Epidermal melanocyte (primary cell): ENCODE data around the gene AEBP1.

ENCODE experiments used
- DNase-seq: peaks from one replicate; pipeline ENCODE4 v3.0.0; 2011; ENCODE audit warnings: low spot score; ENCODE audit not compliant: insufficient read length

The AEBP1 gene

DNA sequence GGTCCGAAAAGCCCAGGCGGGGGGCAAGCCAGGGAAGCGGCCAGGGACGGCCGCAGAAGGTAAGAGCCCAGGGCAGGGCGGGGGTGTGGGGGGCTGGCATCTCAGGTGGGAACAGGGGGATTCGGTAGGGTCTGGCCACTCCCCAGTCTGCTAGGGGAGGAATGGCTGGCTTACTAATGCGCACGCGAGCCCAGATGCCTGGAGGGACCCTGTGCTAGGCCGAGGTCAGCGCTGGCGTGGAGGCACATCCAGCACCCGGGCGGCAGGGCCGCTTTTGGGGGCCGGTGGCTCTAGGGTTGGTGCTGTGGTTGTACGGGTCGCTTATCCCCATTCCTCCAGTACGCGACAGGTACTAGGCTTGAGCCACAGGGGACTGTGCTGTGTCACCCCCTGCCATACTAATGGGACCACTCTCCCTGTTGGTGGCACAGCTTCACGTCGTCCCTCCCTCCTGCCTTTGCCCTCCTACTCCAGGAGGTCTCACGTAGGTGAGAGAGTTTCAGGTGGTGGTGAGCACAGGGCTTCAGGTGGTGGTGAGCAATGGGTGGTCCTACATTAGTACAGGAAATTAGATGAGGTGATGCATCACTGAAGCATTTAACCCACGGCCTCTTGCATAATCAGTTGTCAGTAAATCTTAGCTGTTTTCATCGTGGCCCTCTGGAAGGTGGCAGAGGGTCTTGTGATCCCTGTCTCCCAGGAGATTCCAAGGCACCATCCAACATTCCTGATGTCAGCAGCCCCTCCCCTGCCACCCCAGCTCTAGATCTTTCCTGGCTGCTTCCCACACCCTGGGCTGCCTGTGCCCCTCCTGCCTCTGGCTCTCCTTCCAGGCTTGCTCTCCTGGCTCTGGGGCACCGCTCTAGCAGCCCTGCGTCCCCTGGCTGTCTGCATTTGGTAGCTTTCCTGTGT, 971 bp downstream of the AEBP1 start:
- DNase-seq, result peak; percentile 50

DNA sequence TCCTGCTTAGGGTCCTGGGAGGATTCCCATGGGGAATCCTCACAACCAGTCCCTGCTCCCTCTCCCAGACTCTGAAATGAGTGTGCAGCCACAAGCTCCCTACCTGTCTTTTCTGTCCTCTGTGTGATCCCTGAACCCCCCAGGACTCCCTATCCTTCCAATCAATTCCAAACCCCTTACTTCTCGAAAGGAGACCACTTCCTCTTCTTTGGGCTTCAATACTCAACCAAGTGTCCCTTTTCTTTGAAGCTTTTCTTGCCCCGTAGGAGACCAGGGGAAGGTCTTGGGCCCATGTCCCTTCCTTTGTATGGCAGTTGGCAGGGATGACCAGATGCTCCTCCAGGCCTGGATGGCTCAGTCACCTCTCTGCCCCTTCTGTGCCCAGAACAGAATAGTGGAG, 1.7 kb downstream of the AEBP1 start:
- no peak for DNase-seq

DNA sequence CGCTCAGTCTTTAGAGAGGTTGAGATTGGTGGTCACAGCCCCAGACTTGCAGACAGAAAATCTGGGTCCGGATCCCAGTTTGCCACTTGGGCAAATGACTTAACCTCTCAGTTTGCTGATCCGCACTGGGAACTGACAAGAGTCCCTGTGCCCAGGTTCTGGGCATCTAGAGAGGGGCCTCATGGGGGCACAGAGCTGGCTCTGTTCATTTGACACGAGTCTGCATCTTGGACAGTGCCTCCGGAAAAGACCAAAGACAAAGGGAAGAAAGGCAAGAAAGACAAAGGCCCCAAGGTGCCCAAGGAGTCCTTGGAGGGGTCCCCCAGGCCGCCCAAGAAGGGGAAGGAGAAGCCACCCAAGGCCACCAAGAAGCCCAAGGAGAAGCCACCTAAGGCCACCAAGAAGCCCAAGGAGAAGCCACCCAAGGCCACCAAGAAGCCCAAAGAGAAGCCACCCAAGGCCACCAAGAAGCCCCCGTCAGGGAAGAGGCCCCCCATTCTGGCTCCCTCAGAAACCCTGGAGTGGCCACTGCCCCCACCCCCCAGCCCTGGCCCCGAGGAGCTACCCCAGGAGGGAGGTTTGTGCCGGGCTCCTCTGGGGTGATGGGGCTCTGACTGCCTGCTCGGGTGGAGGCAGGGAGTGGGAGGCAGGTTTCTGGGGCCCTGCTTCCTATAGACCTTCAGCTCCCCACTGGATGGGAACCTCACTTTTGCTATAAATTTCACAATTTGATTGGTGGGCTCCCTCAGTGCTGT, 2.3 kb downstream of the AEBP1 start:
- no peak for DNase-seq

DNA sequence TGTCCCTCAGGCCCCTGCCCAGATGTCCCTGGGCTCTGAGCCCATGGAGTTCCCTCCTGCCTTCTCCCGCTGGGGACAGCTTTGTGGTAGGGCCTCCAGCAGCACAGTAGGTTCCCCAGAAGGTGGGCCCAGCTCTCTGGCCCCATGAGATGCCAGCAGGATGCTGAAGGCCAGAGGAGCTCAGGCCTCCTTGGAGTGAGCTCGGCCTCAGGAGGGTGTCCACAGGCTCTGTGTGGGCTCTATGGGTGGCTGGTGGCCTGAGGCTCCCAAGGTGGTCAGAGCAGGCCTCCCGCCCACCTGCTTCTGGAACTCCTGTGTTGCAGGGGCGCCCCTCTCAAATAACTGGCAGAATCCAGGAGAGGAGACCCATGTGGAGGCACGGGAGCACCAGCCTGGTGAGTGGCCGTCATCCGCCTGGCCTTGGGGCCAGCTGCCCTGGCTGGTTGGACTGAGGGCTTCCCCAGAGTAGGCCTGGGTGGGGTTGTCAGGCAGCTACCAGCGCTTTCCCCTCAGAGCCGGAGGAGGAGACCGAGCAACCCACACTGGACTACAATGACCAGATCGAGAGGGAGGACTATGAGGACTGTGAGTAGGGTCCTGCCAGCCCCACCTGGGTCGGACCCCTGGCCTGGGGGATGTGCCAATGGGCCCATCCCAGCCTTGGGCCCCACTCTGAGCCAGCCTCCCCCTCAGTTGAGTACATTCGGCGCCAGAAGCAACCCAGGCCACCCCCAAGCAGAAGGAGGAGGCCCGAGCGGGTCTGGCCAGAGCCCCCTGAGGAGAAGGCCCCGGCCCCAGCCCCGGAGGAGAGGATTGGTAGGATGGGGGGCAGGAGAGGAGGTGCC, 3.2 kb downstream of the AEBP1 start:
- DNase-seq, result no peak

DNA sequence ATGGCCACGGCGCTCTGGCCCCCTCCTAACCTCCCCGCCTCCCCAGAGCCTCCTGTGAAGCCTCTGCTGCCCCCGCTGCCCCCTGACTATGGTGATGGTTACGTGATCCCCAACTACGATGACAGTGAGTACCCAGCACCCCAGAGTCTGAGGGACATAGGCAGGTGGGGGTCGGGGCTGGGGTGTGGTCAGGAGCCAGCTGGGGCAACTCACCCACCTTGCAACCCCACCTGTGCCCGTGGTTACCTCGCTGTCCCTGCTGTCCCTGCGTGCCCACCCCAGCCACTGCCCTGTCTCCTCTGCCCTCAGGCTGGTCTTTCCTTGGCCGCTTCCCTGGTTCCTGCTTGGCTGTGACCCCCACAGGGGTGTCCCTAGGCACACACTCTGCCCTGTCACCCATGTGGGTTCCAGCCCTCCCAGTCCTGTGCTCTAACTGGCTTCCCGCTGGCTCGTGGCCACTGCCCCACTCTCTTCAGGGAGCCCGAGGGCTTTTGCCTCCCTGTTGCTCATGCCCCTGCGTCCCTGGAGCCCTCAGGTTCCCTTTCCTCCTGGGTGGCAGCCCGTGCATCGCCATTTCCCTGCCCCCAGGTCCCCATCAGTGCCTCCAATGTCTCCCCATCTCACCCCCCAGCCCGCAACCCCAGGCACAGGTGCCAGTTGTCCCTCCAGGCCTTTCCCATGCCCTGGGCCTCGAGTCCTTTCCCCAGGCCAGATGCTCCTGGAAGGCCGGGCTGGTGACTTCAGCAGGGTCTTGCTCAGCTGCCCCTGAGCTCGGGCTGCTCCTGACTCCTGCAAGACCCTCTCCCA, 4.0 kb downstream of the AEBP1 start:
- no peak for DNase-seq

DNA sequence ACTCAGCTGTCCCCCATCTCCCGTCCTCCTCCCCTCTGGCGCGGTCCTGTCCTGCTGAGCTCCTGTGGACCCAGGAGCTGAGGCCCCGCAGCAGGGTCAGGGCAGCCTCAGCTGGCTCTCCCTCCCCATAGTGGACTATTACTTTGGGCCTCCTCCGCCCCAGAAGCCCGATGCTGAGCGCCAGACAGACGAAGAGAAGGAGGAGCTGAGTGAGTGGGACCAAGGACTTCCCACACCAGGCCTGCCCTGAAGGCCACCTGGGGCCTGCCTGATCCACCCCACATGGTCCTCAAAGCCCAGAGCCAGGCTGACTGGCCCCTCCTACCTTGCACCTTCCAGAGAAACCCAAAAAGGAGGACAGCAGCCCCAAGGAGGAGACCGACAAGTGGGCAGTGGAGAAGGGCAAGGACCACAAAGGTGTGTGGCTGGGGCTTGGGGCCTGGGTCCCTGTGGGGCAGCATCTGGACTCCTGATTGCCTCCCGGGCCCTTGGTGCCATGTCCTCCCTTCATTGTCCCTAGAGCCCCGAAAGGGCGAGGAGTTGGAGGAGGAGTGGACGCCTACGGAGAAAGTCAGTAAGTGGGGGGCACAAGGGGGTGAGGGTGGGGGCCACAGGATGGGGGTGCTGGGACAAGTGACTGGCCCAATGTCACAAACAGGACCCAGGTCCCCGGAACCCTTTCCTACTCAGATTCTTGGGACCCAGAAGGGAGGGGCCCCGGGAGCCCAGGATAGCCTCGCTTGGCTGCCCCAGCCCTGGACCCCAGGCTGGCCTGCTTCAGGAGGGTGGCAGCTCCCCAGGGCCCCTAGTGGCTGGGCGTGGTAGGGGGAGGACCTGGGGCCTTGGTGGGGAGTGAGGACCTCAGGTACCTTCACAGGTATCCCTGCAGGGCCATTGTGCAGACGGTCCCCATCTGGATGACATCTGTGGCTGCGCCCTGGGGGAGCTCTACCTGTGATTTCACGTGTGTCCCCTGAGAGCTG, 4.9 kb downstream of the AEBP1 start:
- no peak for DNase-seq

DNA sequence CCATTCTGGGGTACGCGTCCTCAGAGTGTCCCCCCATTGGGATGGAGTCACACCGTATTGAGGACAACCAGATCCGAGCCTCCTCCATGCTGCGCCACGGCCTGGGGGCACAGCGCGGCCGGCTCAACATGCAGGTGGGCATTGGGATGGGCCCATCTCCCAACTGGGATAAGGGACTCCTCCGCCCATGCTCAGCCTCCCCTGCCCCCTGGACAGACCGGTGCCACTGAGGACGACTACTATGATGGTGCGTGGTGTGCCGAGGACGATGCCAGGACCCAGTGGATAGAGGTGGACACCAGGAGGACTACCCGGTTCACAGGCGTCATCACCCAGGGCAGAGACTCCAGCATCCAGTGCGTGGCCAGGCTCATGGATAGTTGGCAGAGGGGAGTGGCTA, 5.8 kb downstream of the AEBP1 start:
- no peak for DNase-seq

DNA sequence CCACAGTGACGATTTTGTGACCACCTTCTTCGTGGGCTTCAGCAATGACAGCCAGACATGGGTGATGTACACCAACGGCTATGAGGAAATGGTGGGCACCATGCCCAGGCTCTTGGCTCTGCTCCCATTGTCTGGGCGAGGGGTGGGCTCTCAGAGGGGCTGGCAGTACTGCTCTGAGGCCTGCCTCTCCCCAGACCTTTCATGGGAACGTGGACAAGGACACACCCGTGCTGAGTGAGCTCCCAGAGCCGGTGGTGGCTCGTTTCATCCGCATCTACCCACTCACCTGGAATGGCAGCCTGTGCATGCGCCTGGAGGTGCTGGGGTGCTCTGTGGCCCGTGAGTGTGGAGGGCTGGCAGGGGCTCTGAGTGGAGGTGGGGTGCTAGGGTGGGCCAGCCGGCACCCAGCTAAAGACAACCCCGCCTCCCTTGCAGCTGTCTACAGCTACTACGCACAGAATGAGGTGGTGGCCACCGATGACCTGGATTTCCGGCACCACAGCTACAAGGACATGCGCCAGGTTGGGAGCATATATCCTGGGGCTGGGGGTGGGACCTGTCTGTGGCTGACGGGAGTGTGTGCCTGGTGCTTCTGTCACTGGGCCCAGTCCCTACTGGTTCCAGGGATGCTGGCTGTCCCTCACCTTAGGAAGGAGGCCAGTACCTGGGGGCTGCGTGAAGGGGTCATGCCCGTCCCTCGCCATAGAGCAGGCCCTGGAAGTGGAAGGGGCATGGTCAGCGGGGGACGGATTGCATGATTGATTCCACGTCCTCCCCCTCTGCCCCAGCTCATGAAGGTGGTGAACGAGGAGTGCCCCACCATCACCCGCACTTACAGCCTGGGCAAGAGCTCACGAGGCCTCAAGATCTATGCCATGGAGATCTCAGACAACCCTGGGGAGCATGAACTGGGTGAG, 6.8 kb downstream of the AEBP1 start:
- DNase-seq, result peak; percentile 12

DNA sequence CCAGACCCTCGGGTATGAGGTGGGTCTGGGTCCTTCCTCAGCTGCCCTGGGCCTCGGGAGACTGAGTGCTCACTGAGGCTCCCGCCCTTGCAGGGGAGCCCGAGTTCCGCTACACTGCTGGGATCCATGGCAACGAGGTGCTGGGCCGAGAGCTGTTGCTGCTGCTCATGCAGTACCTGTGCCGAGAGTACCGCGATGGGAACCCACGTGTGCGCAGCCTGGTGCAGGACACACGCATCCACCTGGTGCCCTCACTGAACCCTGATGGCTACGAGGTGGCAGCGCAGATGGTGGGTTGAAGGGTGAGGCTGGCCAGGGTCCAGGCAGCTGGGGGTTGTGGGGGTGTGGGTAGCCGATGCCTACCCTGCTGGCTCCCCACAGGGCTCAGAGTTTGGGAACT, 7.6 kb downstream of the AEBP1 start:
- no peak for DNase-seq

DNA sequence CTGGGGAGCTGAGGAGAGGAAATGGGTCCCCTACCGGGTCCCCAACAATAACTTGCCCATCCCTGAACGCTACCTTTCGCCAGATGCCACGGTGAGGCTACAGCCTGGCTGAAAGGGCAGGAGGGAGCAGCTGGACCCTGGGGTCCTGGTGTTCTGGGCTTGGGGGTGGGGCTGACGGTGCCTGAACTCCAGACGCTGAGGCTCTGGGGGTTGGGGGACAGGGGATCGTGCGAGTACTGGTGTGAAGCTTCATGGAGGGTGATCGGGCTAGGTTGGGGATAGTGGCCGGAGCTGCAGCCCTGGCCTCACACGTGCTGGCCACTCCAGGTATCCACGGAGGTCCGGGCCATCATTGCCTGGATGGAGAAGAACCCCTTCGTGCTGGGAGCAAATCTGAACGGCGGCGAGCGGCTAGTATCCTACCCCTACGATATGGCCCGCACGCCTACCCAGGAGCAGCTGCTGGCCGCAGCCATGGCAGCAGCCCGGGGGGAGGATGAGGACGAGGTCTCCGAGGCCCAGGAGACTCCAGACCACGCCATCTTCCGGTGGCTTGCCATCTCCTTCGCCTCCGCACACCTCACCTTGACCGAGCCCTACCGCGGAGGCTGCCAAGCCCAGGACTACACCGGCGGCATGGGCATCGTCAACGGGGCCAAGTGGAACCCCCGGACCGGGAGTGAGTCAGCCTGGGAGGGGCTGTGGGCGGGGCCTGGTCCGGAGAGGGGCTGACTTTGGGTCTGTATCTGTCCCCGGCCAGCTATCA, 8.3 kb downstream of the AEBP1 start:
- peak; percentile 15 for DNase-seq

DNA sequence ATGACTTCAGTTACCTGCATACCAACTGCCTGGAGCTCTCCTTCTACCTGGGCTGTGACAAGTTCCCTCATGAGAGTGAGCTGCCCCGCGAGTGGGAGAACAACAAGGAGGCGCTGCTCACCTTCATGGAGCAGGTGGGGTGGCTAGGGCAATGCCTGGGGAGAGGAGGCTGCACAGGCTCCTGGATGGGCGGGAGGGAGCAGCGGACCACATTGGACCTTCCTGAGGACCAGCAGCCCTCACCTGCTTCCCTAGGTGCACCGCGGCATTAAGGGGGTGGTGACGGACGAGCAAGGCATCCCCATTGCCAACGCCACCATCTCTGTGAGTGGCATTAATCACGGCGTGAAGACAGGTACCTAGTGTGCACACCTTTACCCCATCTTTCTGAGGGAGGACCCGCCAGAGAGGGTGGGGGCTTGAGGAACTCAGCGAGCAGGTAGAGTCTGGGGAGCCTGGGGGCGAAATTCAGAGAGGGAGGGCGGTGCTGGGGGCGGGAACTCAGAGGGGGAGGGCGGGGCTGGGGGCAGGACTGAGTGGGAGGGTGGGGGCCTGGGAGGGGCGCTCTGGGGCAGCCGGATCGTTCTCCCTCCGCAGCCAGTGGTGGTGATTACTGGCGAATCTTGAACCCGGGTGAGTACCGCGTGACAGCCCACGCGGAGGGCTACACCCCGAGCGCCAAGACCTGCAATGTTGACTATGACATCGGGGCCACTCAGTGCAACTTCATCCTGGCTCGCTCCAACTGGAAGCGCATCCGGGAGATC, 9.0 kb downstream of the AEBP1 start:
- DNase-seq, result peak; percentile 13

DNA sequence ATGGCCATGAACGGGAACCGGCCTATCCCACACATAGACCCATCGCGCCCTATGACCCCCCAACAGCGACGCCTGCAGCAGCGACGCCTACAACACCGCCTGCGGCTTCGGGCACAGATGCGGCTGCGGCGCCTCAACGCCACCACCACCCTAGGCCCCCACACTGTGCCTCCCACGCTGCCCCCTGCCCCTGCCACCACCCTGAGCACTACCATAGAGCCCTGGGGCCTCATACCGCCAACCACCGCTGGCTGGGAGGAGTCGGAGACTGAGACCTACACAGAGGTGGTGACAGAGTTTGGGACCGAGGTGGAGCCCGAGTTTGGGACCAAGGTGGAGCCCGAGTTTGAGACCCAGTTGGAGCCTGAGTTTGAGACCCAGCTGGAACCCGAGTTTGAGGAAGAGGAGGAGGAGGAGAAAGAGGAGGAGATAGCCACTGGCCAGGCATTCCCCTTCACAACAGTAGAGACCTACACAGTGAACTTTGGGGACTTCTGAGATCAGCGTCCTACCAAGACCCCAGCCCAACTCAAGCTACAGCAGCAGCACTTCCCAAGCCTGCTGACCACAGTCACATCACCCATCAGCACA, 9.7 kb downstream of the AEBP1 start:
- peak; percentile 11 for DNase-seq

DNA sequence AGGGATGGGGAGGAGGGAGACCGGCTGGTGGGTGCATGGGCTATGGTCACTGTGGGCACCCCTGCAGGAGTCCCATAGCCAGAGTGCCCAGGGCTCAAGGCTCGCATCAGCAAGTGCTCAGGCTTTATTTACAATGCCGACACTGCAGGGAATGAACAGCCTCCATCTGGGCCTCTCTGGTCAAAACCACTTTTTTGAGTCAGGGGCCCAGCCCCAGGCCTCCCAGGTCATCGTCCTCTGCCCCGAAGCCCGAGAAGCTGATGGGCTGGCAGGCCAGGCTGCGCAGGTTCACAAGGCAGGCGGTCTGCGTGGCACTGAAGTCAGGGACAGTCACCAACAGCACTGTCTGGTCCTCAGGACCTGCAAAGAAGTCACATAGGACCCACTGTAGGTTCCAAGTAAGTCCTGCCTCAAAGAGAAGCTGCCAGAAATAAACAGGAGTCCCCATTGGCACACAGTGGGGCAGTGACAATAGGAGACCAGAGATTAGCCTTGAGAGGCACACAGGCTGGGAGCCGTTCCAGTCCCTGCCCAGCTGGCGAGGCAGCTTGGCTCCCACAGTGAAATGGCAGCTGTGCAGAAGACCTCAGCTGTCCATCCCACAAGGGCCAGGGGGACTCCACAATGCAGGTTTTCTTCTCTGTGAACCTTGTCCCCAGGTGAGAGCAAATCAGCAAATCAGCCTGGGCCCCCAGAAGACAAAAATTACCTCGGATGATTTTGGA, 10.6 kb downstream of the AEBP1 start:
- no peak for DNase-seq

DNA sequence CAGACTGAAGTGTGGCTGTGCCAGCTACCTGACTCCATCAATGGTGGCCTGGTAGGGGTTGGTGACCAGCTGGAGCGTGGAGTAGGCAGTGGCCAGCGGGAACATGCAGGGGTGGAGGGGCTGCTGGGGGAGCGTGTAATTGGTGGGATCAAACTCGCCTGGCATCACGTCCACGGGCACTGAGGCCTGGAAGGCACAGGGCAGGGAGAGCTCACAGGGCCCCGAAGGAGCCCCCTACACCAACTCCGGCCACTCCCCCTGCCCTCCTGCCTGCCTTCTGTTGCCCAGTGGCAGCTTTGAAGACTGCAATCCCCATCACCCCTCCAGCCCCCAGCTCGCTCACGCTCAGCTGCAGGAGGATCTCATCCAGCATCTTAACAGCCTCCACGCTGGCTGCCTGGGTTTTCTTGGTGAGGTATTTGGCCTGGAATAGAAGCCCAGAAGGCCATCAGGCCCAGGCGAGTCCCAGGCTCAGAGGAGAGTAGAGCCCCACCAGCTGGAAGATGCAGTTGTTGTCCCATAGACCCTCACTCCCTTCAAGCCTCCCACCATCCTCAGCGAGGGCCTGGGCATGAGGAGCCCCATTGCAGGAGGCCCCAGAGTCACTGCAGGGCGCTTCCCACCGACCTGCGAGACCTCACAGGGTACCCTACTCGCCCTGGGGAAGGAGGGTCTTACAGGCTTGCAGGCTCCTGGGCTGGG, 12.1 kb downstream of the AEBP1 start:
- DNase-seq, result no peak
